GM23248 (cell line): ENCODE data around the gene SEMA3G. TPM values are rescaled to one million over a fixed set of nuclear protein-coding genes. Genes with fewer than 3 reads are reported as not detected.

Source experiments
- DNase-seq: peaks from one replicate; pipeline ENCODE4 v3.0.0-alpha.2; 2015
- H2AFZ ChIP-seq: fragments of 200-600 bp; sonication (generic); 2 replicates; pipeline ENCODE4 v1.6.1; 2016; ENCODE audit warnings: antibody characterized with exemption
- H3F3A ChIP-seq: fragments of 200-600 bp; sonication (generic); 2 replicates; pipeline ENCODE4 v1.6.1; 2016; ENCODE audit warnings: mild to moderate bottlenecking, antibody characterized with exemption, mixed run types; ENCODE audit not compliant: insufficient read depth
- H3K27ac ChIP-seq: fragments of 200-600 bp; sonication (generic); 2 replicates; pipeline ENCODE4 v1.5.1; 2016; ENCODE audit warnings: mild to moderate bottlenecking
- H3K27me3 ChIP-seq: fragments of 200-600 bp; sonication (generic); replicated peaks from 2 replicates; pipeline ENCODE4 v1.6.1; 2016; ENCODE audit warnings: mild to moderate bottlenecking; ENCODE audit not compliant: insufficient read depth
- H3K36me3 ChIP-seq: fragments of 200-600 bp; sonication (generic); 2 replicates; pipeline ENCODE4 v1.6.1; 2016; ENCODE audit warnings: low read depth, mild to moderate bottlenecking
- H3K4me1 ChIP-seq: fragments of 200-600 bp; sonication (generic); 2 replicates; pipeline ENCODE4 v1.6.1; 2016; ENCODE audit warnings: mild to moderate bottlenecking; ENCODE audit not compliant: insufficient read depth
- H3K4me2 ChIP-seq: fragments of 200-600 bp; sonication (generic); one replicate; pipeline ENCODE4 v1.6.1; 2016; ENCODE audit warnings: mild to moderate bottlenecking; ENCODE audit not compliant: unreplicated experiment
- H3K4me3 ChIP-seq: fragments of 200-600 bp; sonication (generic); 2 replicates; pipeline ENCODE4 v1.5.1; 2016; ENCODE audit warnings: mild to moderate bottlenecking
- H3K79me2 ChIP-seq: fragments of 200-600 bp; sonication (generic); 2 replicates; pipeline ENCODE4 v1.6.1; 2016; ENCODE audit warnings: mild to moderate bottlenecking; ENCODE audit not compliant: insufficient read depth
- H3K9ac ChIP-seq: fragments of 200-600 bp; sonication (generic); 2 replicates; pipeline ENCODE4 v1.6.1; 2016; ENCODE audit warnings: mild to moderate bottlenecking
- H3K9me2 ChIP-seq: fragments of 200-600 bp; sonication (generic); 2 replicates; pipeline ENCODE4 v1.6.1; 2016; ENCODE audit warnings: mixed run types, mild to moderate bottlenecking, moderate library complexity; ENCODE audit not compliant: insufficient read depth
- H3K9me3 ChIP-seq: fragments of 200-600 bp; sonication (generic); one replicate; pipeline ENCODE4 v1.6.1; 2017; ENCODE audit warnings: low read depth
- H4K20me1 ChIP-seq: fragments of 200-600 bp; sonication (generic); 2 replicates; pipeline ENCODE4 v1.6.0; 2016; ENCODE audit not compliant: insufficient read depth
- EZH2 ChIP-seq: fragments of 200-600 bp; sonication (generic); IDR thresholded peaks from 2 replicates; pipeline ENCODE4 v1.6.1; 2018; ENCODE audit warnings: antibody characterized with exemption, mild to moderate bottlenecking; ENCODE audit not compliant: insufficient read depth, poor library complexity, severe bottlenecking
- EZH2phosphoT487 ChIP-seq: fragments of 200-600 bp; sonication (generic); IDR thresholded peaks from 2 replicates; pipeline ENCODE4 v1.6.1; 2018; ENCODE audit warnings: antibody characterized with exemption, moderate library complexity, mild to moderate bottlenecking, low read depth; ENCODE audit not compliant: insufficient read depth
- WGBS, 2 experiments: methylation state at CpG; one replicate each; pipeline ENCODE4 v1.1.6; 2015 to 2017; ENCODE audit warnings: low lambda C conversion rate in 2 of 2, low coverage in 1 of 2; ENCODE audit errors: missing lambda C conversion rate in 2 of 2; 5-methylcytosine and 5-hydroxymethylcytosine counted together
- in situ Hi-C: fragments of 300-500 bp; cut with MboI; formaldehyde crosslinking; loops from 2 replicates; pipeline ENCODE4 v1.15.0; 2020
- polyA plus RNA-seq: library from polyadenylated mRNA; unstranded; fragments of >200 nt; fragmentation: Nextera tagmentation; extraction: Ambion mirVana; gene quantifications from 2 replicates; pipeline ENCODE4 v1.2.1, GENCODE V29; 2016
- total RNA-seq: library from RNA; depleted of rRNA; stranded (reverse); fragments of >200 nt; shearing (Covaris generic); gene quantifications from 2 replicates; pipeline ENCODE4 v1.2.3, GENCODE V29; 2014

Gene SEMA3G
- total and polyA plus RNA-seq, 2 experiments from 2014 or later, result 0.21 TPM; not detected in 1

DNA sequence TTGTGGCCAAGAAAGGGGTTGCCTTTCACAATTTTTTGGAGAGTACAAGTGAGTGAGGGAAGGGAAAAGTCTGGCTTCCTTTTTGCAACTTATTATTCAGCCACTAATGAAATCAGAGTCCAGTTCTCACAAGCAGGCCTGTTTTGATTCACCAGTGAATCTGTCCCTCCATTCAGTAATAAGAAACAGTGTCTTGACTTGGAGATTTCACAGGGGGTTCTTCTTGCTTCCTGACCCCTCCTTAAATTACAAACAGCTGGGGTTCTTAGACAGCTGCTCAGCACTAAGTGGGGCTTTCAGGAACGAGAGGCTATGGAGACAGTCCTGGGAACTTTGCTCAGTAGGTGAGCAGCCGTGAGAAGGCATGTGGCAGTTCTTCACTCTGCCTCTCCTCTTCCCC, 24.5 kb downstream of the SEMA3G start:
- Histone ChIP-seq H3K36me3 (no peaks in the 10 kb centered on the region), H3F3A (no peaks in the 10 kb centered on the region), H3K79me2 (no peaks in the 10 kb centered on the region), H3K27ac (no peak overlapping the region), H3K9me3 (no peaks in the 10 kb centered on the region), H3K4me2 (no peak overlapping the region), H3K4me1 (no peaks in the 10 kb centered on the region), H4K20me1 (no peaks in the 10 kb centered on the region), H3K9me2 (no peaks in the 10 kb centered on the region), H3K4me3 (no peak overlapping the region), H2AFZ (no peak overlapping the region), H3K27me3 (no peaks in the 10 kb centered on the region), H3K9ac (no peak overlapping the region)
- 39 to 51% methylated on average over 2 of the region's 2 CpGs for WGBS, 2 experiments
- TF ChIP-seq EZH2 (no peak), EZH2phosphoT487 (no peak)
- DNase-seq, result no peak
- in situ Hi-C loops, result no loop called here

DNA sequence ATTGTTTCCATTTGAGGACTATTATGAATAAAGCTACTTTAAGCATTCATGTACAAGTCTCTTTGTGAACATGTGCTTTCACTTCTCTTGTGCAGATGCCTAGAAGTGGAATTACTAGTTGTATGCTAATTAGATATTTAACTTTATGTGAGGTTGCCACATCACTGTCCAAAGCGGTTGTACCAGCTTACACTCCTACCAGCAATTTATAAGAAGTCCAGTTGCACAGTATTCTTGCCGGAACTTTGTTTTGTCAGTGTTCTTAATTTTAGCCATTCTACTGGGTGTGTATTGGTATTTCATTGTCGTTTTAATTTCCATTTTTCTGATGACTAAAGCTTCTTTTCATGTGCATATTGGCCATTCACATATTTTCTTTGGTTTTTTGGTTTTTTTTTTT, 29.1 kb downstream of the SEMA3G start:
- Histone ChIP-seq H3K9ac (no peak overlapping the region), H3K36me3 (no peaks in the 10 kb centered on the region), H3K79me2 (peaks cover 30% of the 10 kb centered on the region), H3K27ac (no peak overlapping the region), H3K9me2 (no peaks in the 10 kb centered on the region), H3K4me3 (no peak overlapping the region), H4K20me1 (no peaks in the 10 kb centered on the region), H3K4me1 (peaks cover 12% of the 10 kb centered on the region), H3K9me3 (no peaks in the 10 kb centered on the region), H2AFZ (no peak overlapping the region), H3K27me3 (no peaks in the 10 kb centered on the region), H3K4me2 (no peak overlapping the region), H3F3A (peaks cover 11% of the 10 kb centered on the region)
- WGBS, 2 experiments, result 83 to 86% methylated on average over 3 of the region's 3 CpGs
- in situ Hi-C loops, result no loop called here
- no peak for DNase-seq
- TF ChIP-seq EZH2phosphoT487, result no peak
- no peak for TF ChIP-seq EZH2

DNA sequence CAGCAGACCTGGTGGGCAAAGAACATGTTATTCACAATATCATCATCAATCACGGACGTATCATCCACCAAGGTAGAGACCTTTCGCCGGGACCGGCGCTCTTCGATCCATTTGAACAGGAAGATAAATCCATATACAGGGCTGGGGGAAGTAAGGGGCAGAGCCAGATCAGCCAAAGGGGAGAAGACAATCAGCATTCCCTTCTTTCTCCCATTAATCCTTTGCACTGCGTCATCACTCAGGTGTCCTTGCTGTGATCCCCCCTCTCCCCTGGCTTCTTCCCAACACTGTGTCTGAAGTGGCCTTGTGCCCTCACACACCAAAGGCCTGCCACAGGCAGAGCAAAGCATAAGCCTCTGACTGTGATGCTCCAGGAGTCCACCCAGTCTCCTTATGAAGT, 36.4 kb downstream of the SEMA3G start:
- in situ Hi-C loops, result no loop called here
- no peaks in the 10 kb centered on the region for H3K9me2 ChIP-seq
- peaks cover 6% of the 10 kb centered on the region; the same call in 1 of the 2 replicates for H3K36me3 ChIP-seq
- no peaks in the 10 kb centered on the region for H3K27me3 ChIP-seq
- peaks cover 12% of the 10 kb centered on the region for H3F3A ChIP-seq
- TF ChIP-seq EZH2 (no peak), EZH2phosphoT487 (no peak)
- 85 to 87% methylated on average over 8 of the region's 8 CpGs for WGBS, 2 experiments
- no peaks in the 10 kb centered on the region for H3K9me3 ChIP-seq
- no peak for DNase-seq
- peak overlapping the region; percentile 95 for H3K4me3 ChIP-seq
- H3K27ac ChIP-seq, result no peak overlapping the region
- peak overlapping the region; percentile 99 for H3K9ac ChIP-seq
- H4K20me1 ChIP-seq, result no peaks in the 10 kb centered on the region
- no peak overlapping the region for H2AFZ ChIP-seq
- H3K79me2 ChIP-seq, result peaks cover 60% of the 10 kb centered on the region
- peak overlapping the region; percentile 91 for H3K4me2 ChIP-seq
- H3K4me1 ChIP-seq, result peaks cover 21% of the 10 kb centered on the region

DNA sequence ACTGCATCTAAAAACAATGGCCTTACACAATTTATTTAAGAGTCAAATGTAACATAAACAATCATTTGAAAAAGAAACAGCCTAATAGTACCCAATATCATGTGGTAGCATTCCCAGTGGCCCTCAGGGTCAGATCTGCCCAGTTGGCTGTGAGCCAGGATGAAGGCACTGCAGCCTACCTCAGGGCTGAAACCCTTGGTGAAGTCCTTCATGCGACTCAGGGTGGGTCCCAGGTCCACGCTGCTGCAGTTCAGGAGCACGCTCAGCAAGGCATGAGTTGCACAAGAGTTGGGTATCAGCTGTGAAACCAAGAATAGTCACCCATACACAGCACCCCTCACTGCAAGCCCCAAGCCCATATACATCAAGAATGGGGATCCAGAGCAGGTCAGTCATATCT, 37.1 kb downstream of the SEMA3G start:
- Histone ChIP-seq H3K9me2 (no peaks in the 10 kb centered on the region), H3K79me2 (peaks cover 53% of the 10 kb centered on the region), H3K4me2 (no peak overlapping the region), H3K9ac (no peak overlapping the region), H3F3A (peaks cover 12% of the 10 kb centered on the region), H3K27me3 (no peaks in the 10 kb centered on the region), H3K36me3 (peaks cover 6% of the 10 kb centered on the region; the same call in 1 of the 2 replicates), H2AFZ (no peak overlapping the region), H4K20me1 (no peaks in the 10 kb centered on the region), H3K9me3 (no peaks in the 10 kb centered on the region), H3K4me1 (peaks cover 21% of the 10 kb centered on the region), H3K27ac (no peak overlapping the region), H3K4me3 (no peak overlapping the region)
- TF ChIP-seq EZH2, result no peak
- no peak for TF ChIP-seq EZH2phosphoT487
- WGBS, 2 experiments, result 76 to 80% methylated on average over 1 to 3 of the region's 3 CpGs
- in situ Hi-C loops, result no loop called here
- no peak for DNase-seq

DNA sequence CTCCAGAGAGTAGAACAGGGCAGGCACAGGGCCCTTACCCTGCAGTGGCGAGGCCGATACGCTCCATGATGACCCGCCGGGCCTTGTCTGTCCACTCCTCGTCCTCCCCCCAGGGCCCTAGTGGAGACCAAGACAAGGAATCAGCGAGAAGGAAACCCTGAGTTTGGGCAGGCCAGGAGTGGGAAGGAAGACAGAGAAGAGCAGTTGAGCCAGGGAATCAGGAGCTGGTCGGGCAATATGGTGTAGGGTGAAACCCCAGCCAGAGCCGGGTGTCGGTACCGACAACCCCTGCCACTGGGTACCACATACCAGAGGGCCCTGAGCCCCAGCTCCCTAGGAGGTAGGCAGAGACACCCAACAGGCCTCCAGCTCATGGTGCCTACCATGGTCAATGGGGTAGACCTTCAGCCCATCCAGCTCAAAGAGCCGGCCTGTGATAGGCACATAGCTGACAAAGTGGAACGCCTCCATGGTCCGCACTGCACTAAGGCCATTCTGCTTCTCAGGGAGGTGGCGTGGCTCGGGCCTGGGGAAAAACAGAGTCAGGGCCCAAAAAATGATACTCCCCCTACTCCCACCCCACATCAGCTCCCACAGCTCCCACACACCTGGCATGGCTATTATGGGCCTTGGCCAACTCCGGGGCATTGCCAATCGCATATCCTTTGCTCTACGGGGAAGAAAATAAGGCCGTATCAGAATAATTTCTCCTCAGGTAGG, 38.0 kb downstream of the SEMA3G start:
- Histone ChIP-seq H3K4me3 (no peak overlapping the region), H3K9me2 (no peaks in the 10 kb centered on the region), H3K4me1 (peaks cover 14% of the 10 kb centered on the region), H2AFZ (no peak overlapping the region), H3K4me2 (no peak overlapping the region), H3K9ac (no peak overlapping the region), H3F3A (peaks cover 12% of the 10 kb centered on the region), H3K27me3 (no peaks in the 10 kb centered on the region), H3K9me3 (no peaks in the 10 kb centered on the region), H3K36me3 (peaks cover 6% of the 10 kb centered on the region; the same call in 1 of the 2 replicates), H4K20me1 (no peaks in the 10 kb centered on the region), H3K27ac (no peak overlapping the region), H3K79me2 (peaks cover 45% of the 10 kb centered on the region)
- WGBS, 2 experiments, result 89 to 91% methylated on average over 20 of the region's 20 CpGs
- in situ Hi-C loops, result no loop called here
- TF ChIP-seq EZH2 (no peak), EZH2phosphoT487 (no peak)
- no peak for DNase-seq
